Neural cell (in vitro differentiated cells): Measurements from ENCODE around the gene ASB6. TPM values are rescaled to one million over a fixed set of nuclear protein-coding genes. Genes with fewer than 3 reads are reported as not detected.
A peak's percentile ranks its signal among the peaks of the same experiment; 100 is the strongest.

Source experiments
- H2AFZ ChIP-seq: fragments of 200-600, 300-800 bp; sonication (generic), shearing (Covaris generic); 2 replicates; pipeline ENCODE4 v1.6.0; 2014; ENCODE audit warnings: low read depth, mild to moderate bottlenecking, antibody characterized with exemption, low read length, moderate library complexity
- H3F3A ChIP-seq: fragments of 200-600 bp; shearing (Covaris generic); 2 replicates; pipeline ENCODE4 v1.6.1; 2016; ENCODE audit warnings: mild to moderate bottlenecking, moderate library complexity, mixed read lengths, antibody characterized with exemption, low read length; ENCODE audit not compliant: insufficient read depth, poor library complexity, severe bottlenecking
- H3K27ac ChIP-seq: fragments of 200-600, 300-800 bp; sonication (generic), shearing (Covaris generic); 2 replicates; pipeline ENCODE4 v1.5.1; 2014; ENCODE audit warnings: mild to moderate bottlenecking, low read length, moderate library complexity
- H3K27me3 ChIP-seq: fragments of 300-800, 200-600 bp; sonication (generic), shearing (Covaris generic); 2 replicates; pipeline ENCODE4 v1.6.0; 2014; ENCODE audit warnings: mild to moderate bottlenecking, low read depth, low read length, moderate library complexity; ENCODE audit not compliant: insufficient read depth
- H3K36me3 ChIP-seq: fragments of 300-800, 200-600 bp; sonication (generic), shearing (Covaris generic); 2 replicates; pipeline ENCODE4 v1.5.1; 2014; ENCODE audit warnings: mild to moderate bottlenecking, antibody characterized with exemption, low read length, moderate library complexity; ENCODE audit not compliant: insufficient read depth
- H3K4me2 ChIP-seq: fragments of 300-800, 200-600 bp; sonication (generic), shearing (Covaris generic); 2 replicates; pipeline ENCODE4 v1.6.0; 2014; ENCODE audit warnings: mild to moderate bottlenecking, low read length
- H3K4me3 ChIP-seq: fragments of 300-800, 200-600 bp; sonication (generic), shearing (Covaris generic); 2 replicates; pipeline ENCODE4 v1.5.1; 2014; ENCODE audit warnings: mild to moderate bottlenecking, low read length, moderate library complexity
- H3K79me2 ChIP-seq: fragments of 200-600 bp; shearing (Covaris generic); replicated peaks from 2 replicates; pipeline ENCODE4 v1.6.0; 2014; ENCODE audit warnings: mild to moderate bottlenecking, low read length, moderate library complexity; ENCODE audit not compliant: insufficient read depth
- H3K9ac ChIP-seq: fragments of 300-800, 200-600 bp; sonication (generic), shearing (Covaris generic); 2 replicates; pipeline ENCODE4 v1.6.1; 2016; ENCODE audit warnings: mild to moderate bottlenecking, low read length, mixed read lengths
- H3K9me2 ChIP-seq: fragments of 200-600 bp; shearing (Covaris generic); 2 replicates; pipeline ENCODE4 v1.6.1; 2016; ENCODE audit warnings: mild to moderate bottlenecking, low read length, mixed read lengths; ENCODE audit not compliant: insufficient read depth
- H3K9me3 ChIP-seq: fragments of 200-600, 300-800 bp; sonication (generic), shearing (Covaris generic); 2 replicates; pipeline ENCODE4 v1.6.1; 2016; ENCODE audit warnings: mild to moderate bottlenecking, mixed run types, low read length, moderate library complexity, mixed read lengths
- H4K20me1 ChIP-seq: fragments of 200-600 bp; shearing (Covaris generic); 2 replicates; pipeline ENCODE4 v1.6.1; 2016; ENCODE audit warnings: mild to moderate bottlenecking, mixed run types; ENCODE audit not compliant: insufficient read depth
- CTCF ChIP-seq: fragments of 450-650 bp; IDR thresholded peaks from 2 replicates; pipeline ENCODE4 v1.5.1; 2014; ENCODE audit warnings: antibody characterized with exemption, mild to moderate bottlenecking, moderate library complexity; ENCODE audit not compliant: poor library complexity, severe bottlenecking
- EP300 ChIP-seq: fragments of 450-650 bp; conservative IDR thresholded peaks from 2 replicates; pipeline ENCODE4 v1.6.1; 2014; ENCODE audit warnings: antibody characterized with exemption, mild to moderate bottlenecking, moderate library complexity; ENCODE audit not compliant: poor library complexity, severe bottlenecking
- EZH2 ChIP-seq: fragments of 200-600, 300-800 bp; shearing (Covaris generic), sonication (generic); IDR thresholded peaks from 2 replicates; pipeline ENCODE4 v1.6.1; 2014; ENCODE audit warnings: antibody characterized with exemption, low read length, borderline replicate concordance, mild to moderate bottlenecking; ENCODE audit not compliant: insufficient read depth, poor library complexity, severe bottlenecking
- MXI1 ChIP-seq: fragments of 450-650 bp; conservative IDR thresholded peaks from 2 replicates; pipeline ENCODE4 v1.6.1; 2014; ENCODE audit warnings: antibody characterized with exemption, mild to moderate bottlenecking; ENCODE audit not compliant: poor library complexity, severe bottlenecking
- POLR2AphosphoS5 ChIP-seq: IDR thresholded peaks from 2 replicates; pipeline ENCODE4 v1.6.1; 2012
- RAD21 ChIP-seq: fragments of 450-650 bp; conservative IDR thresholded peaks from 2 replicates; pipeline ENCODE4 v1.6.1; 2014; ENCODE audit warnings: antibody characterized with exemption, mild to moderate bottlenecking, moderate library complexity
- SMC3 ChIP-seq: fragments of 450-650 bp; conservative IDR thresholded peaks from 2 replicates; pipeline ENCODE4 v1.6.1; 2014; ENCODE audit warnings: antibody characterized with exemption, mild to moderate bottlenecking, moderate library complexity; ENCODE audit not compliant: poor library complexity
- TAF1 ChIP-seq: IDR thresholded peaks from 2 replicates; pipeline ENCODE4 v1.6.1; 2012; ENCODE audit warnings: low read depth
- polyA plus RNA-seq: library from polyadenylated mRNA; depleted of rRNA; stranded (reverse); fragments of >200 nt; gene quantifications from 2 replicates; pipeline ENCODE4 v1.2.3, GENCODE V29; 2014
- TF ChIP-seq, protein P1 (sequence below): IDR thresholded peaks from 2 replicates; pipeline ENCODE4 v1.6.1; 2012; ENCODE audit warnings: borderline replicate concordance

ASB6 gene
- polyA plus RNA-seq, 1 donor from 2014 or later = 18.4 TPM

- H3K9ac ChIP-seq = peak overlapping the region; percentile 89
- H3K27ac ChIP-seq = no peak overlapping the region
- no peak overlapping the region for H2AFZ ChIP-seq
- no peak for TF ChIP-seq MXI1
- no peak for TF ChIP-seq CTCF
- no peak for TF ChIP-seq TAF1
- TF ChIP-seq EZH2 = no peak
- no peak for TF ChIP-seq RAD21
- TF ChIP-seq SMC3 = no peak
- TF ChIP-seq EP300 = no peak
- TF ChIP-seq POLR2AphosphoS5 = no peak
- TF ChIP-seq, protein P1, sequence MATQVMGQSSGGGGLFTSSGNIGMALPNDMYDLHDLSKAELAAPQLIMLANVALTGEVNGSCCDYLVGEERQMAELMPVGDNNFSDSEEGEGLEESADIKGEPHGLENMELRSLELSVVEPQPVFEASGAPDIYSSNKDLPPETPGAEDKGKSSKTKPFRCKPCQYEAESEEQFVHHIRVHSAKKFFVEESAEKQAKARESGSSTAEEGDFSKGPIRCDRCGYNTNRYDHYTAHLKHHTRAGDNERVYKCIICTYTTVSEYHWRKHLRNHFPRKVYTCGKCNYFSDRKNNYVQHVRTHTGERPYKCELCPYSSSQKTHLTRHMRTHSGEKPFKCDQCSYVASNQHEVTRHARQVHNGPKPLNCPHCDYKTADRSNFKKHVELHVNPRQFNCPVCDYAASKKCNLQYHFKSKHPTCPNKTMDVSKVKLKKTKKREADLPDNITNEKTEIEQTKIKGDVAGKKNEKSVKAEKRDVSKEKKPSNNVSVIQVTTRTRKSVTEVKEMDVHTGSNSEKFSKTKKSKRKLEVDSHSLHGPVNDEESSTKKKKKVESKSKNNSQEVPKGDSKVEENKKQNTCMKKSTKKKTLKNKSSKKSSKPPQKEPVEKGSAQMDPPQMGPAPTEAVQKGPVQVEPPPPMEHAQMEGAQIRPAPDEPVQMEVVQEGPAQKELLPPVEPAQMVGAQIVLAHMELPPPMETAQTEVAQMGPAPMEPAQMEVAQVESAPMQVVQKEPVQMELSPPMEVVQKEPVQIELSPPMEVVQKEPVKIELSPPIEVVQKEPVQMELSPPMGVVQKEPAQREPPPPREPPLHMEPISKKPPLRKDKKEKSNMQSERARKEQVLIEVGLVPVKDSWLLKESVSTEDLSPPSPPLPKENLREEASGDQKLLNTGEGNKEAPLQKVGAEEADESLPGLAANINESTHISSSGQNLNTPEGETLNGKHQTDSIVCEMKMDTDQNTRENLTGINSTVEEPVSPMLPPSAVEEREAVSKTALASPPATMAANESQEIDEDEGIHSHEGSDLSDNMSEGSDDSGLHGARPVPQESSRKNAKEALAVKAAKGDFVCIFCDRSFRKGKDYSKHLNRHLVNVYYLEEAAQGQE = no peak
- H3K4me3 ChIP-seq = peak overlapping the region; percentile 99
- H4K20me1 ChIP-seq = peaks cover 9% of the 10 kb centered on the region
- H3K36me3 ChIP-seq = no peaks in the 10 kb centered on the region
- H3F3A ChIP-seq = no peaks in the 10 kb centered on the region
- H3K79me2 ChIP-seq = peaks cover 15% of the 10 kb centered on the region
- peak overlapping the region; percentile 69 for H3K4me2 ChIP-seq
- no peaks in the 10 kb centered on the region for H3K9me3 ChIP-seq
- H3K9me2 ChIP-seq = no peaks in the 10 kb centered on the region
- no peaks in the 10 kb centered on the region for H3K27me3 ChIP-seq
Observed at GRCh38 chr9:129640086-129640870, 1.7 kb downstream of the ASB6 start.

GRCh38 chr9:129639756-129640085 lies 2.2 kb downstream of the ASB6 start:
- Histone ChIP-seq H4K20me1 (peaks cover 12% of the 10 kb centered on the region), H3F3A (no peaks in the 10 kb centered on the region), H2AFZ (no peak overlapping the region), H3K9ac (no peak overlapping the region), H3K4me2 (no peak overlapping the region), H3K79me2 (peaks cover 15% of the 10 kb centered on the region), H3K9me3 (no peaks in the 10 kb centered on the region), H3K4me3 (peak overlapping the region; percentile 99), H3K27me3 (no peaks in the 10 kb centered on the region), H3K27ac (no peak overlapping the region), H3K9me2 (no peaks in the 10 kb centered on the region), H3K36me3 (no peaks in the 10 kb centered on the region)
- no peak for TF ChIP-seq POLR2AphosphoS5
- no peak for TF ChIP-seq EP300
- TF ChIP-seq EZH2 = no peak
- TF ChIP-seq SMC3 = no peak
- TF ChIP-seq MXI1 = no peak
- no peak for TF ChIP-seq RAD21
- TF ChIP-seq, protein P1 = no peak
- TF ChIP-seq CTCF = no peak
- no peak for TF ChIP-seq TAF1
